Cardiac muscle cell (in vitro differentiated cells and primary cell): ENCODE results near the gene BPIFB2. TPM values are rescaled to one million over a fixed set of nuclear protein-coding genes. Genes with fewer than 3 reads are reported as not detected.
"Not testable (repeated sequence)": the region's sequence is repeated elsewhere in the genome, so short reads cannot be mapped to it uniquely, and the experiment has no call there.

Source experiments
- DNase-seq, 2 donors: peaks; one replicate each; pipeline versions ENCODE4 v3.0.0 to v3.0.0-alpha.2; 2010 to 2017; ENCODE audit warnings: low read depth in 1 of 2, low spot score in 1 of 2
- H3K27ac ChIP-seq: fragments of 200-600 bp; sonication (generic); 2 replicates; pipeline ENCODE4 v1.5.1; 2016
- H3K27me3 ChIP-seq: fragments of 200-600 bp; sonication (generic); 2 replicates; pipeline ENCODE4 v1.6.0; 2016; ENCODE audit warnings: control low read depth
- H3K36me3 ChIP-seq: fragments of 200-600 bp; sonication (generic); 2 replicates; pipeline ENCODE4 v1.5.1; 2016; ENCODE audit warnings: control low read depth
- H3K4me1 ChIP-seq: fragments of 200-600 bp; sonication (generic); 2 replicates; pipeline ENCODE4 v1.8.1; 2017; ENCODE audit warnings: low read depth, mild to moderate bottlenecking, mixed run types
- H3K4me3 ChIP-seq: fragments of 200-600 bp; sonication (generic); 2 replicates; pipeline ENCODE4 v1.5.1; 2016; ENCODE audit warnings: mild to moderate bottlenecking
- H3K9me3 ChIP-seq: fragments of 200-600 bp; sonication (generic); 2 replicates; pipeline ENCODE4 v1.5.1; 2017; ENCODE audit warnings: low read depth, mild to moderate bottlenecking, control low read depth
- polyA plus RNA-seq: library from polyadenylated mRNA; unstranded; fragments of >200 nt; fragmentation: Nextera tagmentation; extraction: Ambion mirVana; gene quantifications from 2 replicates; pipeline ENCODE4 v1.2.1, GENCODE V29; 2016
- total RNA-seq: library from RNA; depleted of rRNA; stranded (reverse); fragments of >200 nt; gene quantifications from 2 replicates; pipeline ENCODE4 v1.2.3, GENCODE V29; 2016
- TF ChIP-seq, protein P1 (sequence below): IDR thresholded peaks from 2 replicates; pipeline ENCODE4 v1.5.1; 2012; ENCODE audit warnings: low read depth, mild to moderate bottlenecking, low read length

BPIFB2 gene
- total and polyA plus RNA-seq, 2 experiments from 2014 or later = not detected

GRCh38 chr20:32973077-32973717 is 34.3 kb upstream of the BPIFB2 start:
- H3K36me3 ChIP-seq = no peaks in the 10 kb centered on the region
- no peaks in the 10 kb centered on the region for H3K9me3 ChIP-seq
- no peaks in the 10 kb centered on the region for H3K27me3 ChIP-seq
- no peak overlapping the region for H3K4me3 ChIP-seq
- TF ChIP-seq, protein P1, sequence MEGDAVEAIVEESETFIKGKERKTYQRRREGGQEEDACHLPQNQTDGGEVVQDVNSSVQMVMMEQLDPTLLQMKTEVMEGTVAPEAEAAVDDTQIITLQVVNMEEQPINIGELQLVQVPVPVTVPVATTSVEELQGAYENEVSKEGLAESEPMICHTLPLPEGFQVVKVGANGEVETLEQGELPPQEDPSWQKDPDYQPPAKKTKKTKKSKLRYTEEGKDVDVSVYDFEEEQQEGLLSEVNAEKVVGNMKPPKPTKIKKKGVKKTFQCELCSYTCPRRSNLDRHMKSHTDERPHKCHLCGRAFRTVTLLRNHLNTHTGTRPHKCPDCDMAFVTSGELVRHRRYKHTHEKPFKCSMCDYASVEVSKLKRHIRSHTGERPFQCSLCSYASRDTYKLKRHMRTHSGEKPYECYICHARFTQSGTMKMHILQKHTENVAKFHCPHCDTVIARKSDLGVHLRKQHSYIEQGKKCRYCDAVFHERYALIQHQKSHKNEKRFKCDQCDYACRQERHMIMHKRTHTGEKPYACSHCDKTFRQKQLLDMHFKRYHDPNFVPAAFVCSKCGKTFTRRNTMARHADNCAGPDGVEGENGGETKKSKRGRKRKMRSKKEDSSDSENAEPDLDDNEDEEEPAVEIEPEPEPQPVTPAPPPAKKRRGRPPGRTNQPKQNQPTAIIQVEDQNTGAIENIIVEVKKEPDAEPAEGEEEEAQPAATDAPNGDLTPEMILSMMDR = no peak
- peak overlapping the region; percentile 96 for H3K27ac ChIP-seq
- DNase-seq = no peak
- peaks cover 16% of the 10 kb centered on the region for H3K4me1 ChIP-seq

GRCh38 chr20:32974204-32975064 is 33.1 kb upstream of the BPIFB2 start:
- H3K36me3 ChIP-seq, H3K9me3 ChIP-seq, H3K4me3 ChIP-seq, H3K27me3 ChIP-seq, H3K27ac ChIP-seq, DNase-seq: not testable (repeated sequence)
- peaks cover 16% of the 10 kb centered on the region for H3K4me1 ChIP-seq

GRCh38 chr20:32975121-32975520 is 32.4 kb upstream of the BPIFB2 start:
- not testable (repeated sequence) for H3K27me3 ChIP-seq, H3K4me3 ChIP-seq, DNase-seq, H3K9me3 ChIP-seq, H3K36me3 ChIP-seq, H3K27ac ChIP-seq
- peaks cover 16% of the 10 kb centered on the region for H3K4me1 ChIP-seq

- Histone ChIP-seq H3K9me3 (no peaks in the 10 kb centered on the region), H3K36me3 (no peaks in the 10 kb centered on the region), H3K27ac (no peak overlapping the region), H3K27me3 (no peaks in the 10 kb centered on the region), H3K4me3 (no peak overlapping the region), H3K4me1 (peaks cover 16% of the 10 kb centered on the region)
- DNase-seq = no peak
- TF ChIP-seq, protein P1 = no peak
Observed at GRCh38 chr20:32975698-32976674, 31.5 kb upstream of the BPIFB2 start.

DNA sequence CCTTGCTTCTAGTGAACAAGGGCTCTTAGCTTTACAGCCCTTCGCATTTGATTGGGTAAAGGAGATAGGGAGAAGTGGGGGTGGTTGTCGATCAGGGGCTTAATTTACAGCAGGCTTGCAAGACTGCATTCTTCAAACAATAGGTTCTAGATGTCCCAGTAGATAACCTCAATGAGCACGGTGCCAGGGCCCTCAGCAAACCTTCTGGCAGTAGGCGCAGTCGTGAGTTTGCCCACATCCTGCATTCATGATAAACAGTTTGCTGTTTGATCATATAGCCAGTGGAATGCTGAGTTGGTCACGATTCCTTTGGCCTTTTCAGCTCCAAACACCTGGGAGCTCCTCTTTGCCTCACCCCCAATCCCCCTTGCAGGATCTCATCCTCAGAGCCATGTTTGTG is 30.8 kb upstream of the BPIFB2 start:
- H3K27me3 ChIP-seq = no peaks in the 10 kb centered on the region
- no peak overlapping the region for H3K27ac ChIP-seq
- H3K9me3 ChIP-seq = no peaks in the 10 kb centered on the region
- H3K4me3 ChIP-seq = no peak overlapping the region
- H3K36me3 ChIP-seq = no peaks in the 10 kb centered on the region
- TF ChIP-seq, protein P1 = no peak
- peaks cover 9% of the 10 kb centered on the region for H3K4me1 ChIP-seq
- no peak for DNase-seq

DNA sequence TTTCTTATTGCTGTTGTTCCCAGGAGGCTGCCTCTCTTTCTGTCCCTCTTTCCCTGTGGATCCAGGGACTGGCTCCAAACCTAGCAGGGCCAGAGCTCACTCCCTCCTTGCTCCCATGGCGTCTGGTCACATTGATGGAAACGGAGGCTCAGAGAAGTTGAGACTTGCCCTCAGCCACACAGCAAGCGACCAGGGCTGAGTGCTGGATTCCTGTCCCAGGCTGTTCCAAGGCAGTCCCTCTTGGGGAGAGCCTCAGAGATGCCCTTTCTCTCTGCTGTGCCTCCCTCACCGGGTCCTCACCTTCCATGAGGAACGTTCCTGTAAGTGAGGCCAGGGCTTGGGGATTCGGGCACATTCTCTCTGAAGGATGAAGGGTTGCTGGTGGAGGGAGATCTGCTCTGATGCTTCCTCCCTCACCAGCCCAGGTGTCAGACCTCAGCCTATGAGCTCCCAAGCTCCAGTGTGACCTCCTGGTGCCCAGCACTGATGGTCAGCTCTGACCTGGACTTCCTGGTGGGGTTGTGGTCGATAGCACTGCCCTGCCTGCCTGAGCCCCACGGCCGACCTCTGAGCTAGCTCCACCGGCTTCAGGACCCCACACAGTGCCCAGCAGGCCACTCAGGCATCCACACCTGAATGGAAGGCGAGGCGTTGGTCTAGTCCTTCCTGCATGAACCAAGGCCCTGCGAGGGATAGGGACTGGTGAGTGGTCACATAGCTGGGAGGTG is 30.1 kb upstream of the BPIFB2 start:
- Histone ChIP-seq H3K4me3 (no peak overlapping the region), H3K36me3 (no peaks in the 10 kb centered on the region), H3K27ac (no peak overlapping the region), H3K9me3 (no peaks in the 10 kb centered on the region), H3K27me3 (no peaks in the 10 kb centered on the region), H3K4me1 (peaks cover 6% of the 10 kb centered on the region)
- TF ChIP-seq, protein P1 = no peak
- no peak for DNase-seq
